HUES6 (cell line): ENCODE results near the gene UBXN10.
A peak's percentile ranks its signal among the peaks of the same experiment; 100 is the strongest.

Experiments used
- H3K27ac ChIP-seq: 2 replicates; pipeline ENCODE4 v1.7.0; 2013; ENCODE audit warnings: low read depth, mild to moderate bottlenecking, low read length, inconsistent platforms
- H3K27me3 ChIP-seq: 2 replicates; pipeline ENCODE4 v1.6.1; 2013; ENCODE audit warnings: low read length; ENCODE audit not compliant: control insufficient read depth, insufficient read depth
- H3K36me3 ChIP-seq: 2 replicates; pipeline ENCODE4 v1.6.1; 2013; ENCODE audit warnings: low read length; ENCODE audit not compliant: control insufficient read depth, insufficient read depth
- H3K4me1 ChIP-seq: 2 replicates; pipeline ENCODE4 v1.6.1; 2013; ENCODE audit warnings: low read length; ENCODE audit not compliant: control insufficient read depth, insufficient read depth
- H3K4me3 ChIP-seq: 2 replicates; pipeline ENCODE4 v1.5.1; 2013; ENCODE audit warnings: low read depth, low read length
- H3K9ac ChIP-seq: one replicate; pipeline ENCODE4 v1.6.1; 2013; ENCODE audit warnings: mild to moderate bottlenecking, low read length
- H3K9me3 ChIP-seq: 2 replicates; pipeline ENCODE4 v1.6.1; 2013; ENCODE audit warnings: low read depth, low read length; ENCODE audit not compliant: control insufficient read depth, insufficient read depth

The UBXN10 gene

DNA sequence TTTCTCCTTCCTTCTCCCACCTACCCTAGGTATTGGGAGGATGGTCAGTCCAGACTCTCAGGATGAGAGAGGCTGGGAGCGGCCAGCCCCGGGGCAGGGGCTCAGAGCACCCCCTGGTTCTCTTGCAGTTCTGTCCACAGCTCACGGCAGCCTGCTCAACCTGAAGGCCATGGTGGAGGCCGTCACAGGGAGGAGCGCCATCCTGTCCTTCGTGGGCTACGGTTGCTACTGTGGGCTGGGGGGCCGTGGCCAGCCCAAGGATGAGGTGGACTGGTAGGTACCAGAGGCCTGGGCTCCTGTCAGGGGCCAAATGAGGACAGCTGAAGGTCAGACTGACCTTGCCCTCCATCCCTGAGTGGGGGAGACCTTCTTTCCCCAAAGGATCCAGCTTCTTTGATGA lies 42.6 kb upstream of the UBXN10 start:
- peaks cover 4% of the 10 kb centered on the region; the same call in 1 of the 2 replicates for H3K9me3 ChIP-seq
- no peaks in the 10 kb centered on the region for H3K36me3 ChIP-seq
- no peak overlapping the region for H3K9ac ChIP-seq
- no peak overlapping the region for H3K27ac ChIP-seq
- no peaks in the 10 kb centered on the region for H3K27me3 ChIP-seq
- H3K4me1 ChIP-seq, result peaks cover 3% of the 10 kb centered on the region
- no peak overlapping the region for H3K4me3 ChIP-seq

DNA sequence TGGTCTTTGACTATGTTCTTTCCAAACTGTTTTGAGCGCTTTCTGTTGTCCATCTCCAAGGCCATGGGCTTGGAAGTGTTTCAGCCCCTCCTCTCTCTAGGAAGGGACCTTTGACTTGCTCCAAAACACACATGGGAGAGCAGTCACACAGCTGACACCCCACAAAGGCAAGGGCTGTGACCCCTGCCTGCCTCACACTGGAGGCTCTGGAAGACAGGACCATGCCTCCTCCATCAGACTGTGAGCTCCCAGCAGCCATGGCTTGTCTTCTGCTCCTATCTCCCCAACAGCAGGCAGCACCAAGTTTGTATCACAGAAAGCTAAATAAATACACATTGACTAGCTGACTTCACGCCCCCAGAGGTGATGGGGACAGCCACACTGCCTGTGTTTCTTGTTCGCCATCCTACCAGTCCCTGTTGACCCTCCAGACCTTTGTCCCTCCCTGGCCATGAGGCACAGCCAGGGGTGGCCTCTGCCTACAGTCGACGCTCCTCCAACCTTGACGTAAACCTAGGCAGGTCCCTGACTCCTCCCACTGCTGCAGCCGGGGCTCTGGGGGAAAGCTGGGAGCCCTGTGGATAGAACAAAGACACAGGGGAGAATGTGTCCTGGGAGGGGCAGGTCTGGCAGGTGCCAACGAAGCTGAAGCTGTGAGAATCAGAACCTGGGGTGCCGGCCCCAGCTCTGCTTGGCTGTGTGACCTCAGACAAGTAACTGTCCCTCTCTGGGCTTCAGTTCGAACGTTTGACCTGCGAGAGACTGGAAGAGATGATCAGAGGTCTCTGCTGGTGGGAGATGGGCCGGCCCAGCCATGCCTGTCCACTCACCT lies 41.9 kb upstream of the UBXN10 start:
- Histone ChIP-seq H3K27ac (no peak overlapping the region), H3K36me3 (no peaks in the 10 kb centered on the region), H3K4me3 (no peak overlapping the region), H3K4me1 (peaks cover 3% of the 10 kb centered on the region), H3K9ac (no peak overlapping the region), H3K9me3 (no peaks in the 10 kb centered on the region), H3K27me3 (no peaks in the 10 kb centered on the region)

DNA sequence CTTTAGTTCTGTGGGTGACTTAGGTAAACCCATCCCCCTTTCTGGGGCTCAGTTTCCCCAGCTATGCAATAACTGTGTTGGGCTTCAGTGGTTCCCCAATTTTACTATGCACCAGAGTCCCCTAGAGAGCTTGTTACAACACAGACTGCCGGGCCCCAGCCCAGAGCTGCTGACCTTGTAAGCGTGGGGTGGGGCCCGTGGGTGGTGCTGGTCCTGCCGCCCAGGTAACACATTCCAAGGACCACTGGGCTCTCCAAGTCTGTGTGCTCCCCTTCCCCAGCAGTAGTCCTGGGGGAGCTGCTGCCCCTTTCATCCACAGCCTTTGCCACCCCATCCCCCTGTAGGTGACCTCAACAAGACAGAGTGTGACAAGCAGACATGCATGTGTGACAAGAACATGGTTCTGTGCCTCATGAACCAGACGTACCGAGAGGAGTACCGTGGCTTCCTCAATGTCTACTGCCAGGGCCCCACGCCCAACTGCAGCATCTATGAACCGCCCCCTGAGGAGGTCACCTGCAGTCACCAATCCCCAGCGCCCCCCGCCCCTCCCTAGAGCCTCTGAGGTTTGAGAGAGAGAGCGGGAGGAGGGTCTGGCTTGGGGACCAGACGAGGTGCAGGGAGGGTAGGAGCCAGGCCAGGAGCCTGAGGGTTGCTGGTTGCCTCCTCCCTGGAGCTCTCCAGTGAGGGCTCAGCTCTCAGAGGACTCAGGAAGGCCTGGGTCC lies 37.9 kb upstream of the UBXN10 start:
- Histone ChIP-seq H3K4me1 (peaks cover 14% of the 10 kb centered on the region), H3K9ac (no peak overlapping the region), H3K27me3 (no peaks in the 10 kb centered on the region), H3K4me3 (no peak overlapping the region), H3K27ac (no peak overlapping the region), H3K36me3 (no peaks in the 10 kb centered on the region), H3K9me3 (no peaks in the 10 kb centered on the region)

GRCh38 chr1:20148571-20149500 lies 37.1 kb upstream of the UBXN10 start:
- no peak overlapping the region for H3K4me3 ChIP-seq
- no peaks in the 10 kb centered on the region for H3K36me3 ChIP-seq
- H3K27me3 ChIP-seq, result no peaks in the 10 kb centered on the region
- H3K4me1 ChIP-seq, result peaks cover 20% of the 10 kb centered on the region
- H3K9ac ChIP-seq, result no peak overlapping the region
- no peaks in the 10 kb centered on the region for H3K9me3 ChIP-seq
- no peak overlapping the region for H3K27ac ChIP-seq

DNA sequence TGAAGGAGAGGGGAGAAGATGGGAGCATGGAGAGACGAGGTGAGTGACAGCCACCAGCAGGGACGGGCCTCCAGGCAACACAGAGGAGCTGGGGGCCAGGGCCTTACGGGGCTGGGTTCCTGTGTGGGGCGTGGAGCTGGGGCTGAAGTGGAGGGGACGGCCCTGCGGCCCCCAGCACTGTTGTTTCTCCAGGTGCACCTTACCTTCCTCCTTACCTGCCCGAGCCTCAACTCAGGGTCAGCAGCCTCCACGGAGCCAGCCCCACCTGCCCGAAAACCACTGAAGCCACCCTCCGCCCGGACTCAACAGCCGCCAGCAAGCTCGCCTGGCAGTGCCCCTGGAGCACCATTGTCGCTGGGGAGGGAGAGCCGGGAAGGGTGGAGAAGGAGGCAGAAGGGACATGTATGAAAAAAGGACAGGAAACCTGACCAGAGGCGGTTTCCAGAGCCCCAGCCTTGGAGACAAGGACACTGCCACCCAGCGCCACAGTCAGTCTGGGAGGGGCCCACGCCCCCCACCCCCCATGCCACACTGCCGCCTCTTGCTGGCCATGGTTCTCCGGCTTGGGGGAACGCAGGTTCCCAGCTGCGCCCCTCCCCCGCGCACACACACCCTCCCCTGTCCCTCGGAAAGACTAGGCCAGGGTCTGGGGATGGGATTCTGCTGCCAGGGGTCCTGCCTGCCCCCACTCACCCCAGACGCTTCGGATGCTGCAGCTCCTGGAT lies 36.1 kb upstream of the UBXN10 start:
- Histone ChIP-seq H3K27me3 (no peaks in the 10 kb centered on the region), H3K4me1 (peaks cover 21% of the 10 kb centered on the region), H3K4me3 (no peak overlapping the region), H3K27ac (no peak overlapping the region), H3K9me3 (no peaks in the 10 kb centered on the region), H3K9ac (no peak overlapping the region), H3K36me3 (no peaks in the 10 kb centered on the region)

GRCh38 chr1:20150326-20150705 lies 35.6 kb upstream of the UBXN10 start:
- no peaks in the 10 kb centered on the region for H3K27me3 ChIP-seq
- H3K4me3 ChIP-seq, result no peak overlapping the region
- no peaks in the 10 kb centered on the region for H3K36me3 ChIP-seq
- no peaks in the 10 kb centered on the region for H3K9me3 ChIP-seq
- no peak overlapping the region for H3K27ac ChIP-seq
- no peak overlapping the region for H3K9ac ChIP-seq
- peaks cover 21% of the 10 kb centered on the region for H3K4me1 ChIP-seq

DNA sequence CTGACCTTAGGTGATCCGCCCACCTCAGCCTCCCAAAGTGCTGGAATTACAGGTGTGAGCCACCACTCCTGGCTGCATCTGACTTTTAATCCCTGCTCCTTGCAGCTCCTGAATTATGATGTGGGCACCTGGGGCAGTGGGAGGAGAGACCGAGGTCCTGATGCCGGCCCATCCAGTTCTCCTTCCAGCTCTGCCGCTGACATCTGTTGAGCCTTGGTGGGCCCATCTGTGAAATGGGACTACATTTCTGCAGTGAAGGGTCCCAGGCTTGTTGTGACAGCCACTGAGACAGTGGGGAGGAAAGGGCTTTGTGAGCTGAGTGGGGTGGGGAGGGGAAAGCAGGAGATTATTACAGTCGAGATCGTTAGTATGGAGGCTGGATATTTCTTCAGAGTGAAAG lies 34.9 kb upstream of the UBXN10 start:
- no peak overlapping the region for H3K9ac ChIP-seq
- H3K9me3 ChIP-seq, result no peaks in the 10 kb centered on the region
- H3K4me1 ChIP-seq, result peaks cover 21% of the 10 kb centered on the region
- H3K4me3 ChIP-seq, result no peak overlapping the region
- no peaks in the 10 kb centered on the region for H3K27me3 ChIP-seq
- no peaks in the 10 kb centered on the region for H3K36me3 ChIP-seq
- H3K27ac ChIP-seq, result no peak overlapping the region

DNA sequence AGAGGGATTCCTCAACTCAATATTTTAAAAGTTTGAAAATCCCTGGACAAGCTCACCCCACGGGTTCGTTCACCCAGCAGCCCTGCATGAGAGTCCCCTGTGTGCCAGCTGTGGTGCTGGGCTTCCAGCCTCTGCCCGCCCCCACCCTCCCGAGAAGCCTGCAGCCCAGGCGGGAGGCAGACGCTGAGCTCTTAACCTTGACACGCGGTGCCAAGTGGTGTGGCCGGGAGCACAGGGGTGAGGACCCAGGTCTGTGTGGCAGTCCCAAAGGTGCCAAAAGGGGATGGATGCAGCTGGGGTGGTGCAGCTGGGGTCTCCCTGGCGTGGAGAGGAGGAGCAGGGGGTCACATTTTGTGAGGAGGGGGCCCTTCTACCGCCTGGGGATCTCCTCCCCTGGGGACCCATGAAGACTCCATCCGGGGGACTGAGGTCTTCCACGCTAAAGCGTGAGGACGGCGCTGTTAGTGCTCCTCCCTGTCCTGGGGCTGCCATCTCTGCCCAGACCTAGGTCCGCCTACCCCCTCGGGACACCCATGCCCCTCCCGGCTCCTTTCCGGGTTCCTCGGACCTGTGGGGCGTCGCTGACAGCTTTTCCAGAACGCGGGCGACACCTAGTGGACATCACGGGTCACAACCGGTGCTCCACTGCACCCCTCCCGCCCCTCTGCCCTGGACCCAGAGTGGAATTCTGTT lies 33.8 kb upstream of the UBXN10 start:
- Histone ChIP-seq H3K27ac (no peak overlapping the region), H3K27me3 (no peaks in the 10 kb centered on the region), H3K36me3 (no peaks in the 10 kb centered on the region), H3K4me1 (peaks cover 21% of the 10 kb centered on the region), H3K4me3 (peak overlapping the region; percentile 52), H3K9me3 (0 out of 2 replicates have a peak, but pooled peaks cover 2% of the 10 kb centered on the region), H3K9ac (no peak overlapping the region)

DNA sequence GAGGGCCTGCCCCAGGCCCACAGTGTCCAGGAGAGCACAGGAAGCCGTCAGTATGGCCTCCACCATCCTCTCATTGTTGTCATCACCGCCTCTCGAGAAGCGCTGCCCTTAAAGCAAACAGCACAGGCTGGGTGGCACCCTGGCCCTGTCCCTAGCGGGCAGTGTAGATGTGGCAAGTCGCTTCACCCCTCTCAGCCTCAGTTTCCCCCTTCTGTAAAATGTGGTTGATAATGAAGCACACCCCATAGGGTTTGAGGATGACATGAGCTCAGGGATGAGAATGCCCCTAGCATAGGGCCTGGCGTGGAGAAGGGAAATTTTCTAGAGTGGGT lies 33.3 kb upstream of the UBXN10 start:
- no peak overlapping the region for H3K27ac ChIP-seq
- H3K27me3 ChIP-seq, result no peaks in the 10 kb centered on the region
- no peak overlapping the region for H3K9ac ChIP-seq
- H3K4me1 ChIP-seq, result peaks cover 21% of the 10 kb centered on the region
- no peaks in the 10 kb centered on the region for H3K36me3 ChIP-seq
- 0 out of 2 replicates have a peak, but pooled peaks cover 4% of the 10 kb centered on the region for H3K9me3 ChIP-seq
- no peak overlapping the region for H3K4me3 ChIP-seq

DNA sequence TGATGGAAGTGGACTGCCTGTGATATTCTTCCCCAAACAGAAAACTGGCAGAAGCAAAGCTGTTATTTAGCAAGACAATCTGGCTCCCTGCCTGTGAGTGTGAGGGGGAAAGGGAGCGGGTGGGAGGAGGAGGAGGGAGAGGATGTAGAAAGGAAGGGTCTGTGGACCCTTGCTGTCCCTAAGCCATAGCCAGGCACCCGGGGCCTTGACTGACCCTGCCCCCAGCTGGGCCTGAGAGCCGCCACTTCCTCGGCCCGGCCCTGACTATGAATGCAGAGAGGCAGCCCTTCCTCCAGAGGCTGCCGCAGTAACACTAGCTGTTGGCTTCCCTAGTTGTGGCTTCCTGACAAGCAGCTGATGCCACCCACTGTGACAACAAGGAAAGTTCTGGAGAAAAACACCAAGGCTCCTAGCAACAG lies 32.9 kb upstream of the UBXN10 start:
- Histone ChIP-seq H3K36me3 (no peaks in the 10 kb centered on the region), H3K9me3 (0 out of 2 replicates have a peak, but pooled peaks cover 4% of the 10 kb centered on the region), H3K4me1 (peaks cover 19% of the 10 kb centered on the region), H3K9ac (no peak overlapping the region), H3K27me3 (no peaks in the 10 kb centered on the region), H3K4me3 (no peak overlapping the region), H3K27ac (no peak overlapping the region)
